Activated CD4-positive, alpha-beta T cell treated with anti-CD3 and anti-CD28 coated beads, Interleukin-2, amount 50 U/mL, for 24 hours (primary cell): ENCODE data around the gene SKIL.

Experiments
- DNase-seq, 2 donors: peaks; one replicate each; pipeline ENCODE4 v3.0.0-alpha.2; 2020; ENCODE audit warnings: low read depth in 1 of 2, low spot score in 1 of 2

Gene SKIL

DNA sequence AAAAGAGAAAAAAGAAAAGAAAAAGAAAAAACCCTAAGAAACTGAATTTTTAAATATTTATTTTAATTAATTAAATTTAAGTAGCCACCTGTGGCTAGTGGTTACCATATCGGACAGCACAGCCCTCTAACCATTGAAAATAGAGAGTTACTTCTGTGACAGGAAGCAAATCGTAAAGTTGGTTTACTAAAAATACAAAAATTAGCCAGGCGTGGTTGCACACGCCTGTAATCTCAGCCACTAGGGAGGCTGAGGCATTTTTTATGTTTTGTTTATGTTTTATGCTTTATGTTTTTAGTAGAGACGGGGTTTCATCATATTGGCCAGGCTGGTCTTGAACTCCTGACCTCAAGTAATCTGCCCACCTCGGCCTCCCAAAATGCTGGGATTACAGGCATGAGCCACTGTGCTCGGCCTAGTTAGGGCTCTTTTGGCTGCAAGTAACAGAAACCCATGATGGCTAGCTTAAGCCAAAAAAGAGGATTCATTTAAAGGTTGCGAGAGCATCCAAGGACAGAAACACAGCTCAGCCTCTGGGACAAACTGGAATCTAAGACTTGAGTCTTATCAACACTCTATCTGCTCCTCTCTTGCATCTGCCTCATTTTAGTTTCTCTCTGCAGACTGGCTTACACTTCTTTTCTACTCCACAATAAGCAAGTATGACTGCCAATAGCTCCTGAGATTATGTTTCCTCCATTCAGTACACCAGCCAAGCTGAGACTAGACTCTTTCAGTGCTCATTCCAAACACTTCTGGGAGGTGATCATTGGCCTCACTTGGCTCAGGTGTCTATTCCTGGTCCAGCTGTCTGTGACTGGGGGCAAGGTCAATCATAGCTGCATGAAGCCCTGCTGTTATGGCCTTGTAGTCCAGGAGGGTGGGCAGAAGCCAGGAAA, 6.8 kb upstream of the SKIL start:
- no peak for DNase-seq

DNA sequence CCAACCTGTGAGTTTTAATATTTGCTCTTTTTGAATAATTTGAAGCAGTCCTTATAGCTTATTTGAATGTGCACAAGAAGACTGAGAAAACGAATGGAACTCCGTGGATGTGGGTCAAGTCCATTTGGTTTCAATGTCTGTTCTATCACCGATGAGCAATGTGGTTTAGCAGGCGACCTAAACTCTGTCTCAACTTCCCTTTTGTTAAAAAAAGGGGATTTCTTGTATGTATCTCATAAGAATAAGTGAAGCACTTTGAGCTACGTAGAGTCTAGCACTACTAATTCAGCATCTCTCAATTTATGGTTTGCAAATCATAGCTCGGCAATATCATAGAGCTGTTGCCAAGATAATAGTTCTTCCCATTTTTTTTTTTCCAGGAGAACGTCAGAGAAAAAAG, 4.6 kb upstream of the SKIL start:
- DNase-seq = no peak

DNA sequence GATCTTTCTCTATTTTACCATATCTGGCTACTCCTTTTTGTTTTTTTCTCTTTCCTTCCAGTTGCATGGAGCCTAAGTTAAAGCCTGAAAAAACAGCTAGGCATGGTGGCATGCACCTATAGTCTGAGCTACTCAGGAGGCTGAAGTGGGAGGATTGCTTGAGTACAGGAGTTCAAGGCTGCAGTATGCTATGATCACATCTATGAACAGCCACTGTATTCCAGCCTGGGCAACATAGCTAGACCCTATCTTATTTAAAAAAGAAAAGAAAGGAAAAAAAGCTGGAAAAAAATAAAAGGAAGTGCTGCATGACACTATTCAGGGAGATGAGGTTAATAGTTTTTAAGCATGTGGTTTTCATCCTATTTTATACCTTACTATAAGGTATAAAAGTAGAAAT, 4.0 kb upstream of the SKIL start:
- no peak for DNase-seq

DNA sequence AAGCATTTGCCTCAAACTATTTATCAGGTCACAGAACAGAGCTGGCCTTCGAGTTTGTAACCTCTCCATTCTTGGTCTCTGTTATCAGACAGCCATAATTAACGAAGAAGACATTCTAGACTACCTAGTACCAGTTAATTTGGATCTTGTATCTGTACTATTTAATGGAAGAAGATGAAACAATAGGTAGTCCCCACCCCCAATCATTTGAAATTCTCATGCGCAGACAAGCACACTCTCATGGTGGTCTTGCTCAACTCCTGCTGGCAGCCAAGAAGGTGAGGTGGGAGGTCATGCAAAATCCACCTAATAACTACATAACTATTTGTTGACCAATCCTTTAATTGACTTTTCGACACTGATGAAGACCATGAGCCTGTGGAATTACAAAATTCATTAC, 2.8 kb upstream of the SKIL start:
- no peak for DNase-seq

DNA sequence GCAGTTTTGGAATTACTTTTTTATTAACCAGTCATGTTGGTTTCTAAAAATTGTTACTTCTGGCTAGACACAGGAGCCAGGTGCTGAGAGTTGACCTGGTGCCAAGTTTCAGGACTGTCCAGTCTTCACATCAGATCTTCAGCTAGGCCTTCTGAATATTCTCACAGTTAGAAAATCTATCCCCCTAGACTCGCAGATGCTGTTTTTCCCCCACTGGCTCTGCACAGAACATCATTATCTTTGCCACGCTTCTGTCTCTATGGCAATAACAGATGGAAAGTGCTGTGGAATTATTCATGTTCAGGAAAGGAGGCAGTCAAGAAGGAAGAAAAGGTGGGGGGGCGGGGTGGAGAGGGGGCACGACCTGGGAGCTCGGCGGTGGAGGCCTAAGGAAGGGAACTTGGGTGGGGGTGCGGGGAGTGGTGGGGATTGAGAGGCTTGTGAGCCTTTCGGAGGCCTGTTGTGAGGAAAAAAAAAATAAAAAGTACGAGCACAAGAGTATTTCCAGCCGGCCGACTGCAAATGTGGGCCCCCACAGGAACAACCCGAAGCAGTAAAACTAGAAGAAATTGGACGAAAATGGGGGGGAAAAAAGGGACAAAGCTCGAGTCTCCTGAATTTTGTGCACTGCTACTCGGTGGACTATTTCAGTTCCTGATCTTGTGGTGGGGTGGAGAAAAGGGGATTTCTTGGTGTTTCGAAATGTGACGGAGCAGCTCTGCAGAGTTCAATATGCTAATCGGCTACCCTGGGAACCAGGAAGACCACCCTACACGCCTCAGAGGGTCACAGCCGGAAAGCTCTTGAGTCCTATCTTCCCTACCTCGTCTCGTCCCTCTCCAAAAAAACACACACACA, 1.5 kb upstream of the SKIL start:
- DNase-seq = no peak

DNA sequence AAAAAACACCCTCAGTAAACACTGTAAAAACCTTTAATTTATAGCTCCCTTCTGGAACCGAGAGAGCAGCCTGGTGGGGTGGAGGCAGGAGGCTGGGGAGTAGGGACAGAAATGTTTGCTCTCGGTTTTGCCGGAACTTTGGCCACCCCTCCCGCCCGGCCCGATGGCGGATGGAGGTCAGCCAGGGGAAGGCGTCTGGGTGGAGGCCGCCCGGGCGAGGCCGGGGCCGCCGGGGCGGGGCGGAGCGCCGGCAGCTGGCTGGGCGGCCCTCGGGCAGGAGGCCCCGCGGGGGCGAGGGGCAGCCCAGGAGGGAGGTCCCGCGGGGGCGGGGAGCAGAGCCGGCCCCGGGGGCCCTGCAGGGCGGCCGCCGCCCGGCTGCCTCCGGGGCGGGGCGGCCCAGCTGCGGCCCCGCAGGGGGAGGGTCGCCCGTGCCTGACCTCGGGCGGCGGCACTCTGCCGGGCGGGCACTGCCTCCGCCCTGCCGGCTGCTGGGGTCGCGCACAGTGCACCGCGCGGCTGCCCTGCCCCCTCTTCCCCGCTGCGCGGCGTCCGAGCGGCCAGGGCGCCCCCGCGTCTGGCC, 829 bp upstream of the SKIL start:
- DNase-seq = peak; percentile 12 to 20

DNA sequence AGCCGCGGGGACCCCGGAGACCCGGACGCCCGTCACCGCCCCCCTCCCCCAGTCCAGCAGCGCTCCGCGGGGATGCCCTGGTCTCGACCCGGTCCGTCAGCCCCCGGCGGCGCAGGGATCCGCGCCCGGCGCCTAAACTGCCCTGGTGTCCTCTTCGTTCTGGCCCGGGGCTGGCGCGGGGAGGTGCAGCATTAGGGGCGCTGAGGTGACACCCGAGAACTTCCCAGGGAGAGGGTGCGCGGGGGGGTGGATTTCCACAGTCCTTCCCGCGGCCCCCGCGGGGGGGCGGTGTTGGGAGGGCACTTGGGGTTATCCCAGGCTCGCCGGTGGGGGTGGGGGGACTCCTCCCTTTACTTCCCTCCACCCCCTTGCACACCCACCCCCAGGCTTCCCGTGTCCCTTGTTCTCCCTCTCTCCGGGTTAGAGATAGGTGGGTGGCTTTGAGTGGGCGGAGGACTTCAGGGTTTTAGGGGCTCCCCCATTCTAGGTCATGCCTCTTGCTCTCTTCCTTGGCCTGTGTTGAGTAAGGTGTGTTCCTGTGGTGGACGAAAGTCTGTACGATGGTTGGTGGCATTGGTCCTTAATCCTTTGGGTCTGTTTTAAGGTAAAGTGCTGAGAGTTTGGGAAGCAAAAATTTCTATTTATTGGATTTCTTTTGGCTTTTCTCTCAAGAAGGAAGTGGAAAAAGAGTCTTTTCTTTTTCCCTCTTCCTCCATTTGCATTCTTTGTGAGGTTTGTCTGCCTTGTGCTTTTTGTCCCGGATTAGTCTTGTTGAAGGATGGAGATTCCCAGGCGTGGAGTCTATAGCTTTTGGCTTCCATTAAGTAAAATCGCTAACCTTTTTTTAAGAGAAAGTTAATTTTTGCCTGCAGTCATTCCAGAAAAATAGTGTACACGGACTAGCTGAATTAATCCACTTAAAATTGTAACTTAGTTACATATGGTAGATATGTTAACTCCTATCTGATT, 811 bp downstream of the SKIL start:
- DNase-seq = peak; percentile 43 to 56

DNA sequence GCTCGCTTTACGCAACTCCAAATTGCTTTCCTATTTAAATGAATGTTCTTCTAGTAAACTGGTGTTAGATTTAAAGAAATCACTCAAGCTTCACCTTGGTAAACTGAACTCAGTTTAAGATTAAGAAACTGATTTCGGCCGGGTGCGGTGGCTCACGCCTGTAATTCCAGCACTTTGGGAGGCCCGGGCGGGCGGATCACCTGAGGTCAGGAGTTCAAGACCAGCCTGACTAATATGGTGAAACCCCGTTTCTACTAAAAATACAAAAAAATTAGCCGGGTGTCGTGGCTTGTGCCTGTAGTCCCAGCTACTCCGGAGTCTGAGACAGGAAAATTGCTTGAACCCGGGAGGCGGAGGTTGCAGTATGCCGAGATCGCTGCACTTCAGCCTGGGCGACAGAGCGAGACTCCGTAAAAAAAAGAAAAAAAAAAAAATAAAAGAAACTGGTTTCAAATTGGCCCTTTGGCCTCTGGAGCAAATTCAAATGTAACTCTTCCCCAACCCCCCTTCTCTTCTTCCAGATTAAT, 1.7 kb downstream of the SKIL start:
- no peak for DNase-seq

DNA sequence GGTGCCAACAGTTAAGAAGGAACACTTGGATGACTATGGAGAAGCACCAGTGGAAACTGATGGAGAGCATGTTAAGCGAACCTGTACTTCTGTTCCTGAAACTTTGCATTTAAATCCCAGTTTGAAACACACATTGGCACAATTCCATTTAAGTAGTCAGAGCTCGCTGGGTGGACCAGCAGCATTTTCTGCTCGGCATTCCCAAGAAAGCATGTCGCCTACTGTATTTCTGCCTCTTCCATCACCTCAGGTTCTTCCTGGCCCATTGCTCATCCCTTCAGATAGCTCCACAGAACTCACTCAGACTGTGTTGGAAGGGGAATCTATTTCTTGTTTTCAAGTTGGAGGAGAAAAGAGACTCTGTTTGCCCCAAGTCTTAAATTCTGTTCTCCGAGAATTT, 3.0 kb downstream of the SKIL start:
- no peak for DNase-seq

DNA sequence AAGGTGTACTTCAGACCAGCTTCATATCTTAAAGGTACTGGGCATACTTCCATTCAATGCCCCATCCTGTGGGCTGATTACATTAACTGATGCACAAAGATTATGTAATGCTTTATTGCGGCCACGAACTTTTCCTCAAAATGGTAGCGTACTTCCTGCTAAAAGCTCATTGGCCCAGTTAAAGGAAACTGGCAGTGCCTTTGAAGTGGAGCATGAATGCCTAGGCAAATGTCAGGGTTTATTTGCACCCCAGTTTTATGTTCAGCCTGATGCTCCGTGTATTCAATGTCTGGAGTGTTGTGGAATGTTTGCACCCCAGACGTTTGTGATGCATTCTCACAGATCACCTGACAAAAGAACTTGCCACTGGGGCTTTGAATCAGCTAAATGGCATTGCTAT, 3.4 kb downstream of the SKIL start:
- DNase-seq = no peak

DNA sequence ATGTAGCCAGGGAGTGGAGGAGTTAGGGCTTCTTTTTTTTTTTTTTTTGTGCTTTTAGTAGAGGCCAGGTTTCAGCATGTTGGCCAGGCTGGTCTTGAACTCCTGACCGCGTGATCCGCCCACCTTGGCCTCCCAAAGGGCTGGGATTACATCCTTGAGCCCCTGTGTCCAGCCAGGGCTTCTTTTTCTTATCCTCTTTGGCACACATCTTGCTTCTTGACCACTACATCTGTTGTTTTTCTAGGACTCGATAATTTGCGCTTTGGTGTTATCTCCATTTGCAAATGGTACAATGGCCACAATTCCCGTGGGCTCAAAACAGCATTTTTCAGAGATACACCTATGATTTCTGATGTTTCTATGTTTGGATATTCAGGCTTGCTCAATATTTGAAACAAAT, 4.2 kb downstream of the SKIL start:
- DNase-seq = no peak

DNA sequence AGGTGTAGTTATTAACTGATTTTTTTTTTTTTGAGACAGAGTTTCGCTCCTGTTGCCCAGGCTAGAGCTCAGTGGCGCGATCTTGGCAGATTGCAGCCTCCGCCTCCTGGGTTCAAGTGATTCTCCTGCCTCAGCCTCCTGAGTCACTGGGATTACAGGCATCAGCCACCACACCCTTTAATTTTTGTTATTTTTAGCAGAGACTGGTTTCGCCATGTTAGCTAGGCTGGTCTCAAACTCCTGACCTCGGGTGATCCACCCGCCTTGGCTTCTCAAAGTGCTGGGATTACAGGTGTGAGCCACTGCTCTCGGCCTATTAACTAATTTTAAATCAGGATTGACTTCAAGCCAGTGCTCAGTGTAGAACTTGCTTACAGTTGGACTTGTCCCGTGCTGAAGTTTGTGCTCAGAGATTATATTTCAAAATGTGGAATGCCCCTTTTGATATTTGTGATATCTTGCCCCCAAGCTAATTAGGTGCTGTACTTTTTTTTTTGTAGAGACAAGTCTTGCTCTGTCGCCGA, 6.0 kb downstream of the SKIL start:
- no peak for DNase-seq

DNA sequence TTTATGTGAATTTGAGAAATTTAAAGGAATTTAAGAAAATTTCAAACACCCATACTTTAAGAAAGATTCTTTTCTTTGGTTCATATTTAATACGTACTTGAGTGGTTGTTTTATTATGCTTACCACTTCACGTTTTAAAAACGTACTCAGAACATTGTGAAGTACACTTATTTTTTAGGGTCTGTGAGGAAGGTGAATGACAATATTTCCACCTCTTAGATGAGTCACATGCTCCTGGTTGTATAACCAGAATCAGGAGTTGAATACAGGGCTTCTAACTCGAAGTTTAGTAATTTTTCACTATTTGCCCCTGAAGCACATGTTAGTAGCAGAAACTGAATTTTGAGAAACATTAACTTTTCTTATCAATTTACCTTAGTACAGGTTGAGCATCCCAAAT, 7.5 kb downstream of the SKIL start:
- DNase-seq = no peak

DNA sequence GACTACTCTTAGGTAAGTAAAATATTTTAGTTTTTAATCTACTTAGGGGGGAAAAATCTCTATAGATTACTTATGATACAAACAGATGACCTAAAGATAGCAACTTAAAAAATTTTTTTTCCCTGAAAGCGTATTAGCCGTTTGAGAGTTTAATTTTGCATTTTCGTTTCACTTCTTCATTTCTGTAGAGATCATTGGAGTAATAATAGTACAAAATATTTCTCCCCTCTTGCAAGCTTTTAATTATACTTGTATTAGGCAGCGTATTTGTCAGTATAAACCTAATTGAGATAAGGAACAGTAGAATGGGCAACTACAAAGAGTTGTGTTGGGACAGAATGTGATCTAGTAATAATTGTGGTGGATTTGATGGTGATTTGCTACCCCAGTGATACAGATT, 10.3 kb downstream of the SKIL start:
- no peak for DNase-seq

DNA sequence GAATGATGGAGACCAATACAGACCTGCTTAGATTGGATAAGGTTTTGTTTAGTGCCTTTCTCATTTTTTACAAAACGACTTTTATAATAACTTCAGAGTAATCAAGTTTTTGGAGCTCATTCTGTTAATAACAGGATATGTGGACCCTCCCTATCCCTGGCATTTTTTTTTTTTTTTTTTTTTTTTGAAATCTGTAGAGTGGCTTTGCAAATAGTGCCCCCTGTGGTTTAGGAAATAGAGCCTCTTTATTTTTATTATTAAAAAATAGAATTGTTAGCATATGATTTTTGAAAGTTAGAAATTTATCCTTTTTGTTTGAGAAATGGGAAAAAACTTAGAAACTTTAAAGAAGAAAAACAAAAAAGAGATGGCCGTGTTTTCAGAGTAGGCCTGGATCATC, 11.4 kb downstream of the SKIL start:
- DNase-seq = no peak

DNA sequence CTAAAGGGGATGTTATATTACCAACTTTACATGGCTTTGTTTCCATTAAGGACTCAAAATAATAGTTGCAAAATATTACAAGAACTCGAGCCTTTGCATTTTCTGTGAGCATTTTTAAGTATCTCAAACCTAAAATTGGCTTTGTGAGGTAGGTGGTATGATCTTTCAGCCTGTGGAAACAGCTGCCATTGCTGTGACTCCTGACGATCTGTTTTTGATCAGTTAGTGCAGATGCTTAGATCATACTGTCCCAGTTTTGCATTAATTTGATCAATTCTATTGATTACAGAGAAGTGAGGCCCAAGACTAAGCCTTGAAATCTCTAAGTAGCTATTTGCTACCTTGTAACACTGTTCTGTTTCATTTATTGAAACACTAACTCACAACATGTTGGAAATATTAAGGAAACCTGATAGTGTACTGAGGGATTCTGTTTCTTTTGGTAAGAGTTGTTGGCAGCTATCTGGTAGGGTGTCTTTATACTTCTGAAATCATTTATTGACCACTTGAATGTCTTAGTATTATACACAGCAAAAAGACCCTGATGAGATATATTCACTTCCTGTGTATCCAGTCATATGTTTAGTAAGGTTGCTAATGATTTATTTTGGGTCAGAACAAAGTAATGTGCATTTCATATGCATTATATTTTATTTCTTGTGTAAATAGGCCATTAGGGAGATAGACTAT, 14.8 kb downstream of the SKIL start:
- DNase-seq = no peak

DNA sequence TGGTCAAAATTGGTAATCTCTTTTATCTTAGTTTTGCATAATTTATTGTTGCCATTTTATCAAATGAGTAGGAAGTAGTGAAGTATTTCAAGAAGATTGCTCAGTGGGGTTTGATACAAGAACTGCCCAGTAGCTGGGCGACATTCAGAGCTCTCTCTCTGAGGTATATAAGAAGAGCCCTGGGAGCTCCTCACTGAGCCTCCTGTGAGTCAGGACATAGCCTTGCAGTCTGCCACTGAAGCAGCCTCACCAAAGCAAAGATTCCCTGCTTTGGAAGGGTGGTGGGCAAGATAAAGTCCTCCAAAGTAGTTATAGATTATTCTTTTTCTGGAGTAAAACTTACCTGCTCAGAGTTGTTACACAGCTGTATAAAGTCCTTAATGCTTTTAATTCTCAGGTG, 26.1 kb downstream of the SKIL start:
- no peak for DNase-seq

DNA sequence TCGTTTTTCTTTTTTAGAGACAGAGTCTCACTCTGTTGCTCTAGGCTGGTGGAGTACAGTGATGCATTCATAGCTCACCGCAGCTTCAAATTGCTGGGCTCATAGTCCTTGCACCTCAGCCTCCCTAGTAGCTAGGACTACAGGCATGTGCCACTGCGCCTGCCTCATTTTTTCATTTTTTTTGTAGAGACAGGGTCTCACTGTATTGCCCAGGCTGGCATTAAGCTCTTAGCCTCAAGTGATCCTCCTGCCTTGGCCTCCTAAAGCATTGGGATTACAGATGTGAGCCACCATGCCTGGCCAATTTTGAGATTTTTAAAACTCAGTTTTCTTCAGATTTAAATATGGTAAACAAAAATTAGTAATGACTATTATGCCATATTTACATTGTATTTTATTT, 29.0 kb downstream of the SKIL start:
- DNase-seq = no peak

DNA sequence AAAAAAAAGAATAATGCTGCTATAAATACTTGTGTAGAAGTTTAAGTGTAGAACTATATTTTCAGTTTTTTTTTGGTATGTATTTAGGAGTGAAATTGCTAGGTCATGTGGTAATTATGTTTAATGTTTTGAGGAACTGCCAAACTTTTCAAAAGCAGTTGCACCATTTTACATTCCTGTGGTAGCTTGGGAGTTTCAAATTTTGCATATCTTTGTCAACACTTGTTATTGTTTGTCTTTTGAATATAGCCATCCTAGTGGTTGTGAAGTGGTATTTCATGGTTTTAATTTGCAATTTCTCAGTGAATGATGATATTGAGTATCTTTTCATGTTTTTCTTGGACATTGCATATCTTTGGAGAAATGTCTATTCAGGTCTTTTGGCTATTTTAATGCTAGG, 30.4 kb downstream of the SKIL start:
- no peak for DNase-seq

DNA sequence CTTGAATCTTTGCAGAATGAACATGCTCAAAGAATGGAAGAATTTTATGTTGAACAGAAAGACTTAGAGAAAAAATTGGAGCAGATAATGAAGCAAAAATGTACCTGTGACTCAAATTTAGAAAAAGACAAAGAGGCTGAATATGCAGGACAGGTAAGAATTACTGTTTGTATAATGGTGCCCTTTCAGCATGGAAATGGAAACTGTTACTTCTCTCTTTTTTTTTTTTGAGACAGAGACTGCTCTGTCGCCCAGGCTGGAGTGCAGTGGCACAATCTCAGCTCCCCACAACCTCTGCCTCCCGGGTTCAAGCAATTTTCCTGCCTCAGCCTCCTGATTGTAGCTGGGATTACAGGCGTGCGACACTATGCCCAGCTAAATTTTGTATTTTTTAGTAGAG, 33.6 kb downstream of the SKIL start:
- DNase-seq = no peak
